ENCODE data around the gene COG5.
"Not testable (repeated sequence)": the region's sequence is repeated elsewhere in the genome, so short reads cannot be mapped to it uniquely, and the experiment has no call there.

Gene COG5

DNA sequence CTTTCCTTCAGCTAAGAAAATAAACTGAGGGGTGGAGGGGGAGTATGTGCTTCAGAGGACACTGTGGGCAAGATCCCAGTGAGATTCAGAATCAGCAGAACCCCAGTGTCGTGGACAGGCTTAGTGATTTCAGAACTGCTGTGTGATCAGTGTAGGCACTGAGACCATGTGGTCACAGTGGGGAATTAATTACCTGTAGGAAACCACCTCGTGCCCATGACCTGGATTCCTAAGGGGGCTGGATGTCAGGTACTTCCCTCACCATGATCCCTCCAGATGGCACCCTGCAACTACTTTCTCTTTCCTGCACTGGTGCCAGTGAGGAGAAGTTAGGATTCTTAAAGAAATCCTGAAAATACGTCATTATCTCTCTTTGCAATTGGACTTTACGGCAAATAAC, 330.5 kb downstream of the COG5 start:
- Histone ChIP-seq H3K4me1 (ENCODE audit: control insufficient read depth, low read depth, low read length) (peaks cover 21% of the 10 kb centered on the region), H3K9ac (ENCODE audit: low read length) (no peak overlapping the region)

GRCh38 chr7:107232568-107233090, 331.1 kb downstream of the COG5 start:
- no peak overlapping the region for H3K27ac ChIP-seq (ENCODE audit: low read length)
- H3K36me3 ChIP-seq (ENCODE audit: control insufficient read depth, low read depth, low read length) = no peaks in the 10 kb centered on the region

More for the DNA sequence above, 330.5 kb downstream of the COG5 start:
- Histone ChIP-seq H3K9me3 (ENCODE audit: control insufficient read depth, low read depth, low read length) (no peaks in the 10 kb centered on the region), H3K27me3 (ENCODE audit: control insufficient read depth, insufficient read depth, low read length) (no peaks in the 10 kb centered on the region), H3K4me3 (ENCODE audit: low read length) (no peak overlapping the region), H3K36me3 (ENCODE audit: control insufficient read depth, low read depth, low read length) (no peaks in the 10 kb centered on the region), H3K27ac (ENCODE audit: low read length) (no peak overlapping the region)

GRCh38 chr7:107230334-107230733, 333.4 kb downstream of the COG5 start:
- Histone ChIP-seq H3K9me3 (ENCODE audit: control insufficient read depth, low read depth, low read length) (no peaks in the 10 kb centered on the region), H3K4me3 (ENCODE audit: low read length) (no peak overlapping the region), H3K36me3 (ENCODE audit: control insufficient read depth, low read depth, low read length) (no peaks in the 10 kb centered on the region), H3K27me3 (ENCODE audit: control insufficient read depth, insufficient read depth, low read length) (no peaks in the 10 kb centered on the region), H3K9ac (ENCODE audit: low read length) (no peak overlapping the region), H3K4me1 (ENCODE audit: control insufficient read depth, low read depth, low read length) (peaks cover 21% of the 10 kb centered on the region), H3K27ac (ENCODE audit: low read length) (no peak overlapping the region)

More at GRCh38 chr7:107232568-107233090, 331.1 kb downstream of the COG5 start:
- Histone ChIP-seq H3K4me1 (ENCODE audit: control insufficient read depth, low read depth, low read length) (peaks cover 21% of the 10 kb centered on the region), H3K9me3 (ENCODE audit: control insufficient read depth, low read depth, low read length) (no peaks in the 10 kb centered on the region), H3K4me3 (ENCODE audit: low read length) (no peak overlapping the region), H3K9ac (ENCODE audit: low read length) (no peak overlapping the region), H3K27me3 (ENCODE audit: control insufficient read depth, insufficient read depth, low read length) (no peaks in the 10 kb centered on the region)

DNA sequence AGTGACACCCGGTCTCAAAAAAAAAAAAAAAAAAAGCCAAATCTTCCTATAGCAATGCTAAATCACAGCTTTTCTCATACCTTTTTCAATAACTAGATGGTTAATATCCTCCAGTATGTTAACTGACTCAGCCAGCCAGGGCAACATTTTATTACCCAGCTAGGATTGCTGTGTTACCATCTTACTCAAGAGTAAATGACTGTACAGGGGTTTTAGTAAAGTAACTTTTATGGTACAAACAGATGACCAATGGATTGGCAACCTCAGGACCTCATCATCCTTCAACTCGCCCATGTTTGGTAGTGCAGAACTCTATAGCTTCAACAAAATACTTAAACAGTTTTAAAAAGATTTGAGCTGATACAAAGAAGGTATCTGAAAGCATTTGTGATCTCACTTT, 335.4 kb downstream of the COG5 start:
- Histone ChIP-seq H3K9ac (ENCODE audit: low read length) (no peak overlapping the region), H3K4me1 (ENCODE audit: control insufficient read depth, low read depth, low read length) (peaks cover 7% of the 10 kb centered on the region), H3K9me3 (ENCODE audit: control insufficient read depth, low read depth, low read length) (no peaks in the 10 kb centered on the region), H3K27me3 (ENCODE audit: control insufficient read depth, insufficient read depth, low read length) (no peaks in the 10 kb centered on the region), H3K27ac (ENCODE audit: low read length) (no peak overlapping the region), H3K36me3 (ENCODE audit: control insufficient read depth, low read depth, low read length) (no peaks in the 10 kb centered on the region), H3K4me3 (ENCODE audit: low read length) (no peak overlapping the region)

DNA sequence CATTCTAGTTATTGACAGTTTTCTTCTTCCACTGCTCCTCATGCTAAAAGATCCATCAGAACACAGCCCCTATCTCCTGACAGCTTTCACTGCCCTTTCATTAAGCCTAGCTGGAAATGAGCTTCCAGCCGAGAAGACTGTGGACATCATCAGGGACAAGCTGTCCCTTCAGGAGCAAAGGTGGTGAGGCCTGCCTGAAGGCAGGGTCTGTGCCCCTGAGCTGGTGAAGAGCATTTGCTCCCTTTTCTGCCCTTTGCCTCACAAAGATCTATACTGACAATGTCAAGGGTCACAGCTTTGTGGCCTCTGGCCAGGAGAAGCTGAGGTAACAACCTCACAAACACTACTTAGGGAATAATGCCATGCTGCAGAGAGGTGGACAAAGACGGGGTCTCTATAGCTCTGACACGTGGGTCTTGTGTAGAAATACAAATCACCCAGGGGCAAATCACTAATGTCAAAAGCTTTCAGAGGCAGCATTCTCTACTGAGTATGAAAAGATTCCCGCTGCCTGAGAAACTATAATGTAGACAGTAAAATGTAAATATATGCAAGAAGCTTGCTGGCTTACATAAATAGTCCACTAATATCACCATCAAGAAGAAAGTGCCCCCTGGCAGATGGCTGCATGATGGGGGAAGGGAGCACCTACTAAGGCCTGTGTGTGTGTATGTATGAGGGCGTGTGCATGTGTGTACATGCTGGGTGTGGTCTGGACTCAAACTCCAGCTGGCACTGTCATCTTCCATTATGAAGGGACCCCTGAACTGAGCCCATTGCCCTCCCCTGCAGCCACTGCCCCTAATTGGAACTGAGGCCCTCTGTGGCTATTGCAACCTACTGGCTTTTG, 339.1 kb downstream of the COG5 start:
- no peaks in the 10 kb centered on the region for H3K36me3 ChIP-seq (ENCODE audit: control insufficient read depth, low read depth, low read length)
- no peak overlapping the region for H3K9ac ChIP-seq (ENCODE audit: low read length)
- H3K4me1 ChIP-seq (ENCODE audit: control insufficient read depth, low read depth, low read length) = no peaks in the 10 kb centered on the region
- H3K9me3 ChIP-seq (ENCODE audit: control insufficient read depth, low read depth, low read length) = no peaks in the 10 kb centered on the region
- H3K4me3 ChIP-seq (ENCODE audit: low read length) = no peak overlapping the region
- no peaks in the 10 kb centered on the region for H3K27me3 ChIP-seq (ENCODE audit: control insufficient read depth, insufficient read depth, low read length)
- H3K27ac ChIP-seq (ENCODE audit: low read length) = no peak overlapping the region

GRCh38 chr7:107220806-107221205, 342.9 kb downstream of the COG5 start:
- not testable (repeated sequence) for H3K4me1 ChIP-seq (ENCODE audit: control insufficient read depth, low read depth, low read length); H3K36me3 ChIP-seq (ENCODE audit: control insufficient read depth, low read depth, low read length); H3K27me3 ChIP-seq (ENCODE audit: control insufficient read depth, insufficient read depth, low read length); H3K9ac ChIP-seq (ENCODE audit: low read length); H3K4me3 ChIP-seq (ENCODE audit: low read length); H3K9me3 ChIP-seq (ENCODE audit: control insufficient read depth, low read depth, low read length); H3K27ac ChIP-seq (ENCODE audit: low read length)

- Histone ChIP-seq H3K9ac (ENCODE audit: low read length) (no peak overlapping the region), H3K9me3 (ENCODE audit: control insufficient read depth, low read depth, low read length) (no peaks in the 10 kb centered on the region), H3K27ac (ENCODE audit: low read length) (no peak overlapping the region), H3K4me1 (ENCODE audit: control insufficient read depth, low read depth, low read length) (no peaks in the 10 kb centered on the region), H3K27me3 (ENCODE audit: control insufficient read depth, insufficient read depth, low read length) (no peaks in the 10 kb centered on the region), H3K36me3 (ENCODE audit: control insufficient read depth, low read depth, low read length) (no peaks in the 10 kb centered on the region), H3K4me3 (ENCODE audit: low read length) (no peak overlapping the region)
These were observed 343.4 kb downstream of the COG5 start for GRCh38 chr7:107220356-107220755.

- H3K4me3 ChIP-seq (ENCODE audit: low read length) = no peak overlapping the region
- no peaks in the 10 kb centered on the region for H3K4me1 ChIP-seq (ENCODE audit: control insufficient read depth, low read depth, low read length)
These were observed 344.0 kb downstream of the COG5 start for GRCh38 chr7:107219563-107220244.

GRCh38 chr7:107213945-107214344, 349.8 kb downstream of the COG5 start:
- Histone ChIP-seq H3K4me3 (ENCODE audit: low read length) (no peak overlapping the region), H3K4me1 (ENCODE audit: control insufficient read depth, low read depth, low read length) (no peaks in the 10 kb centered on the region), H3K36me3 (ENCODE audit: control insufficient read depth, low read depth, low read length) (peaks cover 9% of the 10 kb centered on the region), H3K27ac (ENCODE audit: low read length) (no peak overlapping the region), H3K9me3 (ENCODE audit: control insufficient read depth, low read depth, low read length) (no peaks in the 10 kb centered on the region), H3K27me3 (ENCODE audit: control insufficient read depth, insufficient read depth, low read length) (no peaks in the 10 kb centered on the region), H3K9ac (ENCODE audit: low read length) (no peak overlapping the region)

More at GRCh38 chr7:107219563-107220244, 344.0 kb downstream of the COG5 start:
- Histone ChIP-seq H3K27ac (ENCODE audit: low read length) (no peak overlapping the region), H3K36me3 (ENCODE audit: control insufficient read depth, low read depth, low read length) (no peaks in the 10 kb centered on the region), H3K9ac (ENCODE audit: low read length) (no peak overlapping the region), H3K9me3 (ENCODE audit: control insufficient read depth, low read depth, low read length) (no peaks in the 10 kb centered on the region), H3K27me3 (ENCODE audit: control insufficient read depth, insufficient read depth, low read length) (no peaks in the 10 kb centered on the region)

DNA sequence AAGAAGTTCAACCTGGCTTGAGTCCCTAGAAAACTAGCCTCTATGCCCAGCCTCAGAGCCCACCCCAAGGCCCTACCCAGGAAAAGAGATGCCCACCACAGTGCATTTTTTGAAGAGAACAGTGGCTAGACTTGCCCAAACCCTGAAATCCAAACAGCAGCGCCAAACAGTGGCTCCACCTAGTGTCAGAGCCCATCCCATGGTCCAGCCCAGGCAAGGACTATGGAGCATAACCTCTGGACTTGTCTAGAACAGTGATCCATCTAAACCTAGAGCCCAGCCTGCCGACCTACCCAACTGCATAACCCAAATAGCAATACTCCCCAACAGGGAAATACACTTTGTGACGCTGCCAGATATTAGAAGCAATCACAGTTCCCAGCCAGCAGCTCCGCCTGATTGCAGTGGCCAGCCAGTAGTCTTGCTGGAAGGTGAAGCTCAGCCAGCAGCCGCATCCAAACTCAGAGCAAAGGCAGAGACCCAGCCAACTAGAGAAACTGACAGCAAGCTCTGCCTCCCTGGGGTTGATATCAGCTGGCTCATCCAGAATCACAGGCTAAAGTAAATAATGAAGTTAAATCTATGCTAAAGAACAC, 350.4 kb downstream of the COG5 start:
- Histone ChIP-seq H3K36me3 (ENCODE audit: control insufficient read depth, low read depth, low read length) (peaks cover 9% of the 10 kb centered on the region), H3K27ac (ENCODE audit: low read length) (no peak overlapping the region), H3K4me3 (ENCODE audit: low read length) (no peak overlapping the region), H3K4me1 (ENCODE audit: control insufficient read depth, low read depth, low read length) (no peaks in the 10 kb centered on the region), H3K9ac (ENCODE audit: low read length) (no peak overlapping the region), H3K27me3 (ENCODE audit: control insufficient read depth, insufficient read depth, low read length) (no peaks in the 10 kb centered on the region), H3K9me3 (ENCODE audit: control insufficient read depth, low read depth, low read length) (no peaks in the 10 kb centered on the region)

- peaks cover 9% of the 10 kb centered on the region for H3K36me3 ChIP-seq (ENCODE audit: control insufficient read depth, low read depth, low read length)
- no peaks in the 10 kb centered on the region for H3K4me1 ChIP-seq (ENCODE audit: control insufficient read depth, low read depth, low read length)
- no peaks in the 10 kb centered on the region for H3K9me3 ChIP-seq (ENCODE audit: control insufficient read depth, low read depth, low read length)
- no peak overlapping the region for H3K4me3 ChIP-seq (ENCODE audit: low read length)
- H3K9ac ChIP-seq (ENCODE audit: low read length) = no peak overlapping the region
- H3K27me3 ChIP-seq (ENCODE audit: control insufficient read depth, insufficient read depth, low read length) = no peaks in the 10 kb centered on the region
- no peak overlapping the region for H3K27ac ChIP-seq (ENCODE audit: low read length)
These were observed 351.0 kb downstream of the COG5 start for GRCh38 chr7:107212725-107213124.
